Gastroesophageal sphincter (tissue), 4 donors: Measurements from ENCODE around the gene DBN1. TPM values are rescaled to one million over a fixed set of nuclear protein-coding genes. Genes with fewer than 3 reads are reported as not detected.

Source experiments
- ATAC-seq: fragments of 150-250 bp; one replicate; pipeline ENCODE4 v1.9.1; 2016; ENCODE audit warnings: mild to moderate bottlenecking, moderate library complexity
- H3K27ac ChIP-seq, 4 donors: fragments of 200-600 bp; sonication (generic) in 3 of 4; 1 replicate in 3 of 4; 2 replicates in 1 of 4; pipeline ENCODE4 v1.5.1; 2016 to 2019
- H3K27me3 ChIP-seq: fragments of 200-600 bp; sonication (generic); one replicate; pipeline ENCODE4 v1.5.1; 2019
- H3K36me3 ChIP-seq, 2 donors: fragments of 200-600 bp; sonication (generic); one replicate each; pipeline ENCODE4 v1.5.1; 2019; ENCODE audit warnings: control low read depth in 1 of 2
- H3K4me1 ChIP-seq, 3 donors: fragments of 200-600 bp; sonication (generic); 1 replicate in 2 of 3; 2 replicates in 1 of 3; pipeline ENCODE4 v1.5.1; 2016 to 2019; ENCODE audit warnings: control low read depth in 2 of 3
- H3K4me3 ChIP-seq, 2 donors: fragments of 200-600 bp; sonication (generic); one replicate each; pipeline ENCODE4 v1.5.1; 2019; ENCODE audit warnings: mild to moderate bottlenecking in 1 of 2, moderate library complexity in 1 of 2
- H3K9me3 ChIP-seq, 3 donors: fragments of 200-600 bp; sonication (generic); one replicate each; pipeline ENCODE4 v1.5.1; 2017 to 2019; ENCODE audit warnings: control low read depth in 2 of 3
- CTCF ChIP-seq, 4 experiments: fragments of 200-600 bp in 2 of 4; fragments of 450-650 bp in 2 of 4; sonication (generic) in 1 of 4; IDR thresholded peaks; one replicate each; pipeline ENCODE4 v1.5.1; 2017 to 2019; ENCODE audit warnings: antibody characterized with exemption in 4 of 4, mild to moderate bottlenecking in 2 of 4, moderate library complexity in 2 of 4
- EP300 ChIP-seq: sonication (generic); formaldehyde crosslinking; IDR thresholded peaks from one replicate; pipeline ENCODE4 v1.6.1; 2017; ENCODE audit warnings: antibody characterized with exemption, mild to moderate bottlenecking
- POLR2A ChIP-seq, 2 donors: fragments of 450-650 bp; IDR thresholded peaks; one replicate each; pipeline ENCODE4 v1.6.1; 2017; ENCODE audit warnings: antibody characterized with exemption in 2 of 2, mild to moderate bottlenecking in 2 of 2, moderate library complexity in 1 of 2
- POLR2AphosphoS5 ChIP-seq: sonication (generic); formaldehyde crosslinking; IDR thresholded peaks from one replicate; pipeline ENCODE4 v1.6.1; 2017; ENCODE audit warnings: antibody characterized with exemption
- WGBS, 2 donors: methylation state at CpG; one replicate each; pipeline ENCODE4 v1.1.5; 2018; ENCODE audit warnings: low coverage in 1 of 2; 5-methylcytosine and 5-hydroxymethylcytosine counted together
- total RNA-seq, 4 donors: library from RNA; depleted of rRNA; stranded (reverse); fragments of >200 nt; gene quantifications; one replicate each; pipeline ENCODE4 v1.1.0, GENCODE V29; 2016

The DBN1 gene
- total RNA-seq, 4 donors from 2014 or later = 87.1 to 154 (median 124) TPM

DNA sequence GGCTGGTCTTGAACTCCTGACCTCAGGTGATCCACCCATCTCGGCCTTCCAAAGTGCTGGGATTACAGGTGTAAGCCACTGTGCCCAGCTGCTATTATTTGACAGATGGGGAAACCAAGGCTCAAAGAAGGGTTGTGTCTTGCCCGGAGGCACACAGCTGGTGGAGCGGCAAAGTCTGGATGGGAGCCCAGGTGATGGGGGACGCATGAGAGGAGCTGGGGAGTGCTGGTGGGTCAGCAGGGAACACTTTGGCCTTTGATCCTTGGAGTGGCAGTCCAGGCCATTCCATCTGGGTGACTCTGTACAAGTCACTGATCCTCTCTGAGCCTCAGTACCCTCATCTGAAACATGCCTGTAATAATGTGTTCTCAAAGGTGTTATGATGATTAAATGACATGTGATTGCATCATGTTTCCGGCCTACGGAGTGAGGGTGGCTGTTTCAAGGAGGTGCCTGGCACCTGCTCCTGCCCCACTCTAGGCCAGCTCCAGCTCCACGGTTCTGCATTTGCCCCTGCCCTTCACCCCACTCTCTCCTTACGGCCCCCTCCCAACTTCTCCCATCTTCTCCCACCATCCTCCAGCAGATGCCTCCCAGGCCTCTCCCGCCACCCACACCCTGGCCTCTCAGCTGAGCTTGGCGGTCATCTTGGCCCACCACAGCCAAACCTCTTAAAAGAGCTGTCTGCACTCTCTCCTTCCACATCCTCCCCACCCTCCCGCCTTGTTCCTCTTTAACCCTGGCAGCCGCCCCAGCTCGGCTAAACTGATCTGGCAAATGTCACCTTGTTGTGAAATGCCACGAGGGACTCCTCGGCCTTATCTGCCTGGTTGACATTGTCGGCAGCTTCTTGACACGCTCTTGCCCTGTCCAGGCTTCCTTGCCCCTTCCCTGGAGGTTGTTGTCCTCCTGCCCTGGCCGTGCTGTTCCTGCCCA lies 5.5 kb upstream of the DBN1 start:
- TF ChIP-seq POLR2AphosphoS5 (peak; percentile 82), CTCF (IDR thresholded peaks at IDR 0.05) (no peak), EP300 (no peak), POLR2A (IDR thresholded peaks at IDR 0.05) (no peak)
- 13 to 14% methylated on average over 6 to 14 of the region's 18 CpGs for WGBS, 2 donors
- Histone ChIP-seq H3K27ac (peak overlapping the region; percentile 61 to 99 (median 93)), H3K27me3 (no peaks in the 10 kb centered on the region), H3K9me3 (no peaks in the 10 kb centered on the region), H3K36me3 (peaks cover 0 to 23% of the 10 kb centered on the region in 2 donors), H3K4me3 (no peak overlapping the region), H3K4me1 (peaks cover 0 to 100% (median 79%) of the 10 kb centered on the region in 3 donors)
- ATAC-seq = peak; percentile 68

- Histone ChIP-seq H3K4me3 (no peak overlapping the region), H3K27me3 (no peaks in the 10 kb centered on the region), H3K9me3 (no peaks in the 10 kb centered on the region), H3K4me1 (peaks cover 0 to 96% (median 69%) of the 10 kb centered on the region in 3 donors), H3K36me3 (peaks cover 0 to 12% of the 10 kb centered on the region in 2 donors), H3K27ac (peak overlapping the region; percentile 61 to 99 (median 93))
- 67 to 74% methylated on average over 3 to 6 of the region's 13 CpGs for WGBS, 2 donors
- TF ChIP-seq POLR2AphosphoS5 (peak; percentile 37), EP300 (no peak)
- ATAC-seq = no peak
These were observed 4.5 kb upstream of the DBN1 start for GRCh38 chr5:177477701-177478477.

DNA sequence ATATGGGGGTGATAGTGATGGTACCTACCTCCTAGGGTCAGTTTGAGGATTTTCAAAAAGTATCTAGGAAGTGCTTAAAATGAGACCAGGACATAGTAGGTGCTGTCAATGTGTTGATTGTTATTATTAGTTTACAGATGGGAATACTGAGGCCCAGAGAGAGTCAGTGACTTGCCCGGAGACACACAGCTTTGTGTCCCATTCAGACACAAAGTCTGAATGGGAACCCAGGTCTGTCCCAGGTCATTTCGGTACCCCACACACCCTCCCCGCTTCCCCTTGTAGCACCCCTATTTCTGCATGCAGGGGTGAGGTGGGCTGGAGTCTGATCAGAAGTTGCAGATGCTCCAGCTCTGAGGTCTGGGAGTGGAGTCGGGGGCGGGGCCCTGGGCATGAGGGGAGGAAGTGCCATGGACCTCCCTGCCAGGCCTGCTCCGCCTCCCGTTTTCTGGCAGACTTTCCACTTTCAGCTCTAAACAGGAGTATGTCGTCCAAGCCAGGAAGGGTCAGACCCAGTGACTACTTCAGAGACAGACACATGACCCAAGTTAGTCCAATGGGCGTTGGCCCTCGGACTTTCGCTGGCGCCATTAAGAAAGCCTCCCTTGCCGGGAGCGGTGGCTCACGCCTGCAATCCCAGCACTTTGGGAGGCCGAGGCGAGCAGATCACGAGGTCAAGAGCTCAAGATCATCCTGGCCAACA lies 3.2 kb upstream of the DBN1 start:
- Histone ChIP-seq H3K27ac (peak overlapping the region; percentile 61 to 99 (median 93)), H3K36me3 (peaks cover 0 to 4% of the 10 kb centered on the region in 2 donors), H3K9me3 (no peaks in the 10 kb centered on the region), H3K4me1 (peaks cover 0 to 96% (median 71%) of the 10 kb centered on the region in 3 donors), H3K27me3 (no peaks in the 10 kb centered on the region), H3K4me3 (no peak overlapping the region)
- peak; percentile 64 for ATAC-seq
- WGBS, 2 donors = 42% methylated on average over 6 of the region's 18 CpGs; no CpG with 5 or more reads in 1 of the 2 donors
- peak; percentile 54 for TF ChIP-seq POLR2AphosphoS5
- TF ChIP-seq CTCF (IDR thresholded peaks at IDR 0.05) = no peak
- TF ChIP-seq POLR2A (IDR thresholded peaks at IDR 0.05) = no peak
- no peak for TF ChIP-seq EP300

DNA sequence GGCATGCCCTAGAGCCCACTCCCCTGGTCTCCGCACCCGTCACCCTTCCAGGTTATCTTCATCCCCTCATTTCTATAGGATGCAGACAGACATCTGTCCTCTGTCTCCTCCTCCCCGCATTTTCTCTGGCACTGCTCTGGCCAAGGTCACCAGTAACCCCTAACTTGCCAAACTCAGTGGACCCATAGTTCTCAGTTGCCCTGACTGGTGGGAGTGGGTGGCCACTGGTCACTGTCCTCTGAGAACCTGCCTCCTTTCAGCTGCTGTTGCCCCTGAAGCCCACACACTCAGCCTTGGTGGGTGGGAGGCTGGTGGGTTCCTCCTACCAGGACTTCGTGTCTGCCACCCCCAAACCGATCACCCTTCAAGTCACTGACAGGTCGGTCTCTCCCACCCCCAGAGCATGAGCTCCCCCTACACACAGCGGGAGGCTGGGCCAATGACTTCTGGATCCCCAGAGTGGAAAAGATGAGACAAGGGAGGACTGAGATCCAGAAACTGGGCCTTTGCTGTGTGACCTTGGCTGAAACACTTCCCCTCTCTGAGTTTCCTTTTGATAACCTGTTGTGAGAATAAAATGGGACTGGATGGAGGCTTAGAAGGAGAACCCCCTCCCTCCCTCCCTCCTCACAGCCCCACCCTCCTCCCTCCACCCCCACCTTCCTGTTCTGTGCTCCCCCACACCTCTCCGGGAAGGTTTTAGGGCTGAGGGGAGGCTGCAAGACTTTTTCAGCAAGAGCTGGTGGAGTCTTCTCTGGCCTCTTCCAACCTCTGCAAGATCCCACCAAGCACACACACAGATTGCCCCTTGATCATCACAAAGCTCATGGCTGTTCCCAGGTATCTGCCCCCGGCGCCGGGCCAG lies 2.4 kb upstream of the DBN1 start:
- Histone ChIP-seq H3K36me3 (no peaks in the 10 kb centered on the region), H3K27ac (peak overlapping the region in 3 of 4 donors; percentile 91 to 99 (median 95)), H3K4me1 (peaks cover 0 to 96% (median 74%) of the 10 kb centered on the region in 3 donors), H3K9me3 (no peaks in the 10 kb centered on the region), H3K27me3 (no peaks in the 10 kb centered on the region), H3K4me3 (no peak overlapping the region)
- ATAC-seq = no peak
- WGBS, 2 donors = 0 to 41% methylated on average over 1 to 6 of the region's 11 CpGs
- TF ChIP-seq POLR2AphosphoS5 = no peak
- TF ChIP-seq POLR2A (IDR thresholded peaks at IDR 0.05) = no peak
- TF ChIP-seq CTCF (IDR thresholded peaks at IDR 0.05) = no peak
- no peak for TF ChIP-seq EP300
